NCI-H1105 treated with DMSO at 0.1 percent for 48 hours (cell line): ENCODE measurements around the gene TGFBR1.

Experiments
- DNase-seq: peaks from one replicate; lab custom pipeline; 2025; lab: John Stamatoyannopoulos, UW

TGFBR1 gene

DNA sequence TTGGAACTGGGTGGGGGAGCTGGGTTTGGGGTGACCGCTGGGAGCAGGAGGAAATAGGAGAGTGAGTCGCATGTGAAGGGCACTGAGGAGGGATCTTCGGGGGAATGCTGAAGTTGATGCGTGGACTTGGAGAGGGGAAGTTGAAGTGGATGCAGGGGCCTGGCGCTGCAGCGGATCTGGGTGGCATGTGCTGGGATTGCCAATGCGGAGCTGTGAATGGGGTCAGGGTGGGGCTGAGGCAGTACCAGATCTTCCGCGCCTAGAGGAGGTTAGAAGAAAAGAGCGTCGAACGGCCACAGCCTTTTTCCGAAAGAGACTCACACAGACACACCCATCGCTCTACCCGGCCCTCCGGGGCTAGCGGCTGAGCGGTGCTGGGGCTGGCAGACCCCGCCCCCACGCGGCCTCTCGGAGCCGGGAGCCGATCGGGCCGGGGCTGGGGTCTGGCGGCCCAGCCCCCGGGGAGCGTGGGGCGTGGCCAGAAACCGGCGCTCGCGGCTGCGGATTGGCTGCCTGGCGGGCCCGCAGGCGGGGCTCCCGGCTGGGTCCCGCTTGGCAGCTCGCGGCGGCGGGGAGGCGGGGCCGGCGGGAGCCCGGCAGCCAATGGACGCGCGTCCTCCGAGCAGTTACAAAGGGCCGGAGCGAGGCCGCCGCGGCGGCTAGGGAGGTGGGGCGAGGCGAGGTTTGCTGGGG is at the start of gene TGFBR1:
Gene TGFBR1 (plus strand): TSS at position 655 of the 693 bp plus-strand sequence. CDS start 93 bp downstream, outside the sequence.
- peak; percentile 90 for DNase-seq

DNA sequence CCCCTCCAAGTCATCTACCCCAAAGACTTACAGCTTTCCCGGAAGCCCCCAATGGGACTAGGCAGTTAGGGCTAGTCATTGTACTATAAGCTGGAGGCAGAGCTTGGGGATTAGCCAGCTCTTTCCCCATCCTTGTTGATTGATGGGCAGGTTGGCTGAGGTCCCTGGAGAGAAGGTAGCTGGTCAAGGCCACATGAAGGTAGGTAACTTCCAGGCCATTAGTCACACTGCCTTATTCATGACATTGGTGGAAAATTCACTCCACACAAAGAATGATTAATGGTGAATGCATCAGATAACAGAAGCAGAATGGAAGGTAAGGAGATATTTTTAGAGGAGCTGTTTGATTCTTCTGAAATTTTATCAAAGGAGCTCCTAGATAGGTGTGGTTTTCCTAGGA is 49.5 kb upstream of the TGFBR1 start:
- no peak for DNase-seq

- no peak for DNase-seq
These were observed 48.7 kb upstream of the TGFBR1 start for GRCh38 chr9:99056186-99056585.

DNA sequence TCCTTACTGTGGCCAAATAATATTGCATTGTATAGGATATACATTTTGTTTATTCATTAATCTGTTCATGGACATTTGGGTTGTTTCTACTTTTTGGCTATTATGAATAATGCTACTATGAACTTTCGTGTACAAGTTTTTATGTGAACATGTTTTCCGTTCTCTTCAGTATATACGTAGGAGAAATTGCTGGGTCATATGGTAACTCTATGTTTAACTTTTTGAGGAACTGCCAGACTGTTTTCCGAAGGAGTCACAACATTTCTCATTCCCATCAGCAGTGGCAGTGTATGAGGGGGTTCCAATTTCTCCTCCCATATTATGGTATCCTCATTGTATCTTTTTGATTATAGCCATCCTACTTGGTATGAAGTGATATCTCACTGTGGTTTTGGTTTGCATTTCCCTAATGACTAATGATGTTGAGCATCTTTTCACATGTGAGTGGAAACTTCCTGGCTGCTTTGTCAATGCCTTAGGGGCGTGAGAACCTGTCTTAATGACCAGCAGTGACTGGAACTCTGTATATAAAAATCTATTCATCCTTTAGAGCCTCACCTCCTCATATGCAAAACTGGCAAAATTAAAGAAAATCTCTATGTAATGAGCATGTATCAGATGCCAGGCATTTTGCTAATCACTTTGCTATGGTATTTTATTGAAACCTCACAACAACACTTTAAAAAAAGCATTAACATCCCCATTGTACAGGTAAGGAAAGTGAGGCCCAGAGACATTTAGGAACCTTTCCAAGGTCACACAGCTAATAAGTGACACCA is 47.8 kb upstream of the TGFBR1 start:
- DNase-seq = no peak

- no peak for DNase-seq
These were observed 47.0 kb upstream of the TGFBR1 start for GRCh38 chr9:99057665-99058625.

DNA sequence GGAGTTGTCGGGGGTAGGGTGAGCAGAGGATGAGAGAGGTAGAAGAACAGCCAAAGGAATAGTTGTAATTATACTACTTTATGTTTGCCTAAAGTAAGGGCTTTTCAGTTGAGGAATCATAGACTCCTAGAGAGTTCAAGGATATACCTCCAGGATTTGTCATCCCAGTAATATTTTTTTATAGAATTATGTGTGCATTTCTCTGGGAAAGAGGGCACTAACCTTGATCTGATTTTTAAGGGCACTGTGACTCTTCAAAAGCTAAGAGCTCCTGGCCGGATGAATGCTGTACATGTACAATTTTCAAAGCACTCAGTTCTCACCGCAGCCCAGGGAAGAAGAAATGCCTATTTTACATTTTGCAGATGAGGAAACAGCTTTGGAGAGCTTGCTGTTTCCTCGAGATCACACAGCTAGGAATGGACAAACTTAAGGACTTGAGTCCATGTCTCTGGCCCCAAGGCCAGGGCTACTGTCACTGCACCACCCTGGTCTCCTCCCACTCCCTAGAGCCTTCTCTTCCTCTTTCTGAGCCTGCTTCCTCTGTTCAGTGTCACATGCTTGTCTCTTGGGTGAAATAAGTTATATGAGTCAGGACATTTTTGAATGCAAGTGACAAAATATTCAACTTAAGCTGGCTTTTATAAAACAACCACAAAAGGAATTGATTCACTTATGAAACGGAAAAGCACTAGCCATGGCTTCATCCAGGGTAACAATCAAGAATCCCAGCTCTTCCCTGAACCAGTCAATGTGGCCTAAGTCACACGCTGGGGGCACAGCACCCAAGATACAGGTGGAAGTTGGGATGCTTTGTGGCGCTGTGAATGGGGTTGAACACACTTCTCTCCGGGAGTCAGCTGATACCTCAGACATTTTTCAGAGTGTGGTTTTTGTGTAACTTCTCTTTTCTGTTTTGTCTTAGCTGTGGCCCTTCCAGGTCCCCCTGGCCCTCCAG is 45.7 kb upstream of the TGFBR1 start:
- no peak for DNase-seq

DNA sequence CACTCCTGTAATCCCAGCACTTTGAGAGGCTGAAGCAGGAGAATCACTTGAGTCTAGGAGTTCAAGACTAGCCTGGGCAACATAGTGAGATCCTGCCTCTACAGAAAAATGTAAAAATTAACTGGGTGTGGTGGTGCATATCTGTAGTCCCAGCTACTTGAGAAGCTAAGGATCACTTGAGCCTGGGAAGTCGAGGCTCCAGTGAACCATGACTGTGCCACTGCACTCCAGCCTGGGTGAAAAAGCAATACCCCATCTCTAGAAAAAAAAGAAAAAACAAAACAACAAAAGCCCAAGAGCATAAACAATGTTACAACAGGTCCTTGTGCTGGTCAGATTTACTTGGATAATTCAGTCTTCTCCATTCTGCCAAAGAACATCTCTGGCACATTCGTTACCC is 44.3 kb upstream of the TGFBR1 start:
- DNase-seq = no peak

DNA sequence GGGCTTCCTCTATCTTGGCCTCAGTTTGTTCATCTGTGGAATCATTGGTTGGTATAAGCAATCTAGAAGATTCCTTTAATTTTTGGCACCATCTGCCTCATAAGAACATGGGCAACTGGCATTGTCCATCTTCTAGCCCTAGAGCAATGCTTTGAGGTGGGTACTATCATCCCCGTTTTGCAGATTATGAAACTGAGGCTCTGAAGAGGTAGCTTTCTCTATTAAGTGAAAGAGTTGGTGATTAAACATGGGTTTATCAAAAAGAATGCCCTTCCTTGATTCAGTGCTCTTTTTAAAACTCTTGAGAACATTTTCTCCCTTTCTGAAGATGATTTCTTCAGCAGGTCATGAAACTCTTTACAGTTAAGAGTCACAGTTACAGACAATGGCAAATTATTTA is 42.4 kb upstream of the TGFBR1 start:
- no peak for DNase-seq

- DNase-seq = no peak
These were observed 41.4 kb upstream of the TGFBR1 start for GRCh38 chr9:99063522-99063921.

GRCh38 chr9:99066571-99066970 is 38.3 kb upstream of the TGFBR1 start:
- DNase-seq = no peak

DNA sequence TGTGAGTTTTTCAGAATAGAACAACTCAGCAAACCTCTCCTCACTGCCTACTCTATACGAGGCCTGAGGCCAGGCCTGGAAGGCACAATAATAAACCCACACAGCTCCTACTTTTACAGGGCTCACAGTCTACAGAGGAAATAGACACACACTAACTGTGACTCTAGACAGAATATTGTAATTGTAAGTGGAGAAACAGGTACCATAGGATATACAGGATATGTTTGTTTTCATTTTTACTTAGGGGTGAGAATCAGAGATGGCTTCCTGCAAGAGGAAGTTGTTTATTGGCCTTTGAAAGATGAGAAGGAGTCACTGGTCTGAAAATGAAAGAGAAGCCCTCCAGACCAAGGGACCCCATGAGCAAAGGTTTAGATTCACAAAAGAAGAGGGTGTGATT is 35.8 kb upstream of the TGFBR1 start:
- no peak for DNase-seq

DNA sequence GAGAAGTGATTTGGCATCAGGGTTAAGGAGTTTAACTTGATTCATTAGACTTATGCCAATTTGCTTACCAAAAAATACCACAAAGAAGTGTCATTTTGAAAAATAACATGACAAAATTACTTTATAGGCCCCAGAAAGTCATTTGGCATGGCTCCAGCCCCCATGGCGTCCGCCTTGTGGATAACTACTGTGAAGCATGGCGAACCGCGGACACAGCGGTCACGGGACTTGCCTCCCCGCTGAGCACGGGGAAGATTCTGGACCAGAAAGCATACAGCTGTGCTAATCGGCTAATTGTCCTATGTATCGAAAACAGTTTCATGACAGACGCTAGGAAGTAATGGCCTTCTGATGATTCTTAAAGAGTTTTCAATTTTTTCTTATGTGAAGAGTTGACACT is 35.4 kb upstream of the TGFBR1 start:
- no peak for DNase-seq

DNA sequence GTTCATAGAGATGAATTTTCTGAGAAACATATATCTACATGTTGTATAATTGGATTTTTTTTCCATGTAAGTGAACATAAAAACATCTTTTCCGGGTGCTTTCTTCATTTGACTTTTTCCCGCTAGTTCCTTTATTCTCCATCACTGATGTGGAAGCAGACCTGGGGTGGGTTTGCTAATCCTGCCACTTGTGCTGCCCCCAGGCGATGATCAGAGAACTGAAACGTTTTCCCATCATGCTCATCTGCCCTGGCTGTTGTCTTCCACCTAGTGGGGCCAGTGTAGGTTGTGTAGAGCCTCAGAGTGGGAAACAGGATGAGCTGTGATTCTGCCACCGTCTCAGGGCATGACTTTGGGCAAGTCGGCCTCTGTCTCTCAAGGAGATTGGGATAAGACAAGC is 34.2 kb upstream of the TGFBR1 start:
- DNase-seq = no peak

GRCh38 chr9:99071313-99072039 is 33.4 kb upstream of the TGFBR1 start:
- no peak for DNase-seq

- no peak for DNase-seq
These were observed 32.9 kb upstream of the TGFBR1 start for GRCh38 chr9:99072040-99072394.

DNA sequence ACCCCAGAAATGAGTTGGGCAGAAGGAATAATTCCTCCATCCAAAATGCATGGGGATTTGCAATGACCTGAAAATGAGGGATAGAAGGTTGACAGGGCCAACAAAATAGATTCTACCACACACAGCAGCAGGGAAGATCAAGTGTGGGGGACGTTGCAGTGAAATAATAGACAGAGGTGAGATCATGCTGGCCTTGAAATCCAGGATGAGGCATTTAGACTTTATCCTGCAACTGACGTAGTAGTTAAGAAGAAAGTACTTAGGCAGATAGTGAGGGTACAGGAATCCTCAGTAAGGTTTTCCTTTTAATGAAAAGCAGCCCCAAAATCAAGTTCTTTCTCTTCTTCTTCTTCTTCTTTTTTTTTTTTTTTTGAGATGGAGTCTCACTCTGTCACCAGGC is 31.6 kb upstream of the TGFBR1 start:
- no peak for DNase-seq

DNA sequence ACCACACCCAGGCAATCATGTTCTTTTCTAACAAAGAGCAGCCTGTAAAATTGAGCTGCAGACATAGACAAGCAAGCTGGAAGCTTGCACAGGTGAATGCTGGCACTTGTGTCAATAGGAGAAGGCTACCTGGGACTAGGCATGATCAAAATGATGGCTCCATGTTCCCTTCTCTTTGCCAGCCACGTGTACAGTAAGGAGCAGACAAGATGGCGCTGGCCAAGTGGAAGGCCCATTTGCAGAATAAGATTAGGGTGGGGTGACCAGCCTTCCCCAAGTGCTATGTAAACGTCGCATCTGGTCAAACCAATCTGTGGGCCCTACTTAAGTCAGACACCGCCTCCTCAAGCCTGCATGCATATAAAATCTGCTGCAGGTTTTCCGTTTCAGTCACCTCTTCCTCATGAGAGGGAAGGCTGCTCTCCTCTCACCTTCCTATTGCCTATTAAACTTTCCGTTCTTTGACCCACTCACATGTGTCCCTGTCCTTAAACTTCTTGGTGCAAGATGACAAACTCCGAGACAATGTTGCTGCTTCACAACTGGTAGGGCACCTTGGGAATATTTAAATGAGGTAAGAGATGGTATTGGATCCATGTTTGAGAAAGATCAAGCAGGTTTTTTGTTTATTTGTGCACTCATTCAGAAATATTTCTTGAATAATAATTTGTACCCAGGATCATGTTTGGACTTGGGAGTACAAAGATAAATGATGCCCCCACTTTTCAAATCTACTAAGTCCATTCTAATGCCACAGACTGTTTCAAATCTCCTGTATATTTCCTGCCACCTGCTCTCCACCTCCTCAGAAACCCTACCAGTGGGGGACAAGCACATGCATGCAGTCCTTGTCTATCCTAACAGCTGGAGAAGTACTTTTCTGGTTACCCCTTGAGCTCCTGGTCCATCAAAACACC is 30.7 kb upstream of the TGFBR1 start:
- no peak for DNase-seq

DNA sequence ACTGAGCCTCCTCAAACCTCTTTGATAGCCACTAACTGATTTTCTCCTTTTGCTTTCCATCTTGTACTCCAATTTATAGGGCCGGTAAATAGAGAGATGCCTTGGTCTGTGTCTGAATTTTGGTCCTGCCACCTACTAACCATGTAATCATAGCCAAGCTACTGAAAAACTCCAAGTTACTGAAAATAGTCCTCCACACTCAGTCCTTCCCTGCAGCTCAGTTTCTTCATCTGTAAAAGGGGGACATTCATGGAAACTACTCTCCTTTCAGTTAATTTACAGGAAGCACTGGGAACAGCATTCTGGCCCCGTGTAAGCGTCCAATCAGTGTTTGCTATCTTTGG is 30.0 kb upstream of the TGFBR1 start:
- no peak for DNase-seq

GRCh38 chr9:99075246-99075912 is 29.5 kb upstream of the TGFBR1 start:
- no peak for DNase-seq
